Stimulated activated CD8-positive, alpha-beta memory T cell treated with anti-CD3 and anti-CD28 coated beads, Interleukin-4, amount 100 ng/mL, for 48 hours (primary cell): ENCODE data around the gene COL12A1.

Source experiments
- DNase-seq: peaks from one replicate; pipeline ENCODE4 v3.0.0-alpha.2; 2020

COL12A1 gene

DNA sequence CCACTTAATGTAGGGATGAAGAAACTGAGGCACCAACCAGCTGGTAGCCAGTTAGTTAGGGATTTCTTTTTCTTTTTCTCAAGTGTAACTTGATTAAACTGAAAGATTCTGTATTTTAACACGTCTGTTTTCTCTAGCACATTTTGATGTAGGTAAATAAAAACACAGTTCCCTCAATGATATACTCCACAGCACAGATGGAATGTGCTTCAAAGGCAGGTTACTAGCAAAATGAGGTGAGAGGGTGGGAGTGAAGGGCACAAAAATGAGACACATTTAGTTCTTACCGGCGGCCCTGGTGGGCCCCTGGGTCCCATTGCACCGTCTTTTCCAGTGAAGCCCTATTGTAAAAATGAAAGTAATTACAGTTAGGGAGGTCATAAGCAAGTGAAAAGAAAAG lies 108.9 kb downstream of the COL12A1 start:
- DNase-seq = no peak

- no peak for DNase-seq
Measured at GRCh38 chr6:75094614-75095200, 111.1 kb downstream of the COL12A1 start.

GRCh38 chr6:75091467-75092190 lies 114.2 kb downstream of the COL12A1 start:
- no peak for DNase-seq

DNA sequence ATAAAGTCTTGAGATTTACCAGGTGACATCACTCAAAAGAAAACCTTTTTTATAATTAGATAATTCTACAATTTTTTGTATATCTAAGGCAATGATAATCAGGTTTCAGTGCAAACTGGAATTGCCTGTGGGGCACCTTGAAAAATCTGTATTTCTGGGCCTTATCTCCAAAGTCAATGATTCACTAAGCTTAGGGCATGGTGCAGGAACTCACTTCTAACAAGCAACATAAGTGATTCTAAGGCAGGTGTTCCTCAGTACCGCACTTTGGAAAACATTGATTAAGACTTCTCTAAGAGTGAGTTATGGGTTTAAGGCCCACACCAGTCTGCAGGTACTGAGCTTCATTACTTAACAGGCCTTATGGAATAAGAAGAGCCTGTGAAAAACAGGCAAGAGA lies 115.3 kb downstream of the COL12A1 start:
- DNase-seq = no peak

- DNase-seq = no peak
Measured at GRCh38 chr6:75089921-75090320, 115.9 kb downstream of the COL12A1 start.

- no peak for DNase-seq
Measured at GRCh38 chr6:75089151-75089897, 116.5 kb downstream of the COL12A1 start.

GRCh38 chr6:75085931-75086635 lies 119.8 kb downstream of the COL12A1 start:
- DNase-seq = no peak

DNA sequence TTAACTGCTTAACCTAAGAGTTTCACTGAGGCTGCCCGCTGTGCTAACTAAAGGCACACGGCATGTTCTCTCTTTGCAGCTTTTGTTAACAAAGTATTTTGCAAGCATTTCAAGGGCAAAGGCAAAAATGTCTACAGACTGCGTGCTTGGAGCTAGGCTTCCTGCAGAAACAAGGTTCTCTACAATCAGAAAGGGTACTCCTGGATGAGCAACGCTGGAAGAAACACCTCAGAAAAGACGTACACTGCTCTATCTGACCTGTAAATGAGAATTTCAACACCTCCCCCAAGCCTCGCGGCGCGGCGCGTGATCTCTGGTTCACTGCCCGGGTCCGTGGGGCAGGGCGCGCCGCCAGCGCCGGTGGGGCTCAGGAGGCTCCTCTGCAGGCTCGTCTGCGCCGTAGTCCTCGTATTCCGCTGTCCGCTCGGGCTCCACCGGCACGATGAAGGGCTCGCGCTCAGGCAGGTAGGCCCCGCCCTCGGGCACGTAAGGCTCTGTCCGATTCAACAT lies 120.9 kb downstream of the COL12A1 start:
- DNase-seq = no peak

DNA sequence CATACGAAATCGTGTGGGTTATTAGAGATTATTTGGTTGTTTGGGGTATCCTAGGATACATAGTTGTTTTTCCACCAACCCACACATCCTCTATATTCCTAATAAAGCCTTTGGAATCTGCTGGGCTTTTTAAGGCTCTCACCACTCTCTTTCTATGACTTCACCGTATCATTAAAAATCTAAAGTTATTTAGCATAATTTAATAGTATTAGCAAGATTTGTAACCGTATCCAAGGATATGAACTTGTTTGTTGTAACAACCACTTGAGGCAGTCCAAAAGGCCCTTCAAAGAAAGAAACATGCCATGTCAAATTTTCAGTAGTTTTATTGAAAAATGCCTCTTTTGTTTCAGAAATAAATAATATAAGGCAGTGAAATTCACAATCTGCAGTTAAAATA lies 121.8 kb downstream of the COL12A1 start:
- no peak for DNase-seq

DNA sequence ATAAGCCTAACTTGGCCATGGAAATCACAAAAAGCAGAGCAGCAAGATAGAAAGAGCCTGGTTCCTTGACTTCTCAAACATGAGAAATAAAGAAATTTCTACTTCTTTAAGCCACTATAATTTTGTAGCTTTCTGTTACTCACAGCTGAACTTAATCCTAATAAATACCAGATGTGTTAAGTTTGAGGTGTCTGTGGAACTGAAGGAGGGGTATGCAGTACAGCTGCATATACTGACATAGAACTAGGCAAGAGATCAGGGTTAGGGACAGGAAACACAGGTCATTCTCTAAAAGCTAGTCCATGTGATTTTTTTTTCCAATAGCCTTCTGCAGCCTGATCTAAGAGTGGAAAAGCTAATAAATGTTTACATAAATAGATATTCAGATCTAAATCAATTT lies 123.9 kb downstream of the COL12A1 start:
- DNase-seq = no peak

GRCh38 chr6:75081047-75081446 lies 124.8 kb downstream of the COL12A1 start:
- no peak for DNase-seq

DNA sequence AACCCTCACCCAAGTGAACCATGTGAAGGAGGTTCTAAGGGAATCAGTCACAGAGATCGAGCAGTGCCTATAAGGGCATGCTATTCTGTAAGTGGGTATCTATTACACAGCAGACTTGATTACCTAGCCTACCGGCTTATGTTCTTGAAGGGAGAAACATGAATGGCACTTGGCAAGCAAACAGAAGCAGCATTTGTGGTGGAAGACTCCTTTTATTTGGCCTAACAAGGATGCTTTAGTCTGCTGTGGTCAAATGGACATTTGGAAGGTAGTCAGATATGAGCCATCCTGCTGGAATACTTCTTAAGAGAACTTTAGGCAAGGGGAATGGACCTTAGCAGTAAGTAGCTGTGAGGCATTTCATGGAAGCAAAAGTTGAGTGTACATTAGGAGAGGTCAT lies 126.3 kb downstream of the COL12A1 start:
- no peak for DNase-seq

GRCh38 chr6:75077701-75078100 lies 128.2 kb downstream of the COL12A1 start:
- DNase-seq = no peak

GRCh38 chr6:75076009-75076408 lies 129.8 kb downstream of the COL12A1 start:
- DNase-seq = no peak

- DNase-seq = no peak
Measured at GRCh38 chr6:75070244-75070643, 135.6 kb downstream of the COL12A1 start.

- DNase-seq = no peak
Measured at GRCh38 chr6:75065523-75065922, 140.3 kb downstream of the COL12A1 start.

GRCh38 chr6:75052491-75052890 lies 153.4 kb downstream of the COL12A1 start:
- no peak for DNase-seq

DNA sequence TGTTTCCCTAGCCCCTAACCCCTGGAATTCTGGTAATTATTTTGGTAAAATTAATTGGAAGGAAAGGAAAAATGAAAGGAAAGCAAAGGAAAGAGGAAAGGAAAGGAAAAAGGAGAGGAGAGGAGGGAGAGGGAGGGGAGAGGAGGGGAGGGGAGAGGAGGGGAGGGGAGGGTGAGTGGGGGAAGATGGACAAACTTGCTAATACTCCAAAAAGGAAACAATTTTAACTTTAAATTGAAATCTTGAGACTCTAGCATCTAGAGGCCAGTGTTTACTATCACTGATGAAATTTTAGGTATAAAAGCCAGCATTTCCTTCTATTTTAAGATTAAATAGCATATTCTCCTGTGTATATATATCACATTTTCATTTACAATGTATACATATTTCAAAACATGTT lies 156.5 kb downstream of the COL12A1 start:
- no peak for DNase-seq

DNA sequence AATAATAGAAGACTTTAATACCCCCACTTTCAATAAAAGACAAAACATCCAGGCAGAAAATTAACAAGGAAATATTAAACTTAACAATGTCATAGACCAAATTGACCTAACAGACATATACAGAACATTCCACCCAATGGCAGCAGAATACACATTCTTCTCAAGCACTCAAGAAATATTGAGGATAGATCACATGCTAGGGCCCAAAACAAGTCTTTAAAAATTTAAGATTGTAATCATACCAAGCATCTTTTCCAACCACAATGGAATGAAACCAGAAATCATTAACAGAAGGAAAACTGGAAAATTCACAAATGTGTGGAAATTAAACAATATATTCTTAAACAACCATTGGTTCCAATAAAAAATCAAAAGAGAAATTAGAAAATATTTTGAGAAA lies 161.0 kb downstream of the COL12A1 start:
- DNase-seq = no peak

DNA sequence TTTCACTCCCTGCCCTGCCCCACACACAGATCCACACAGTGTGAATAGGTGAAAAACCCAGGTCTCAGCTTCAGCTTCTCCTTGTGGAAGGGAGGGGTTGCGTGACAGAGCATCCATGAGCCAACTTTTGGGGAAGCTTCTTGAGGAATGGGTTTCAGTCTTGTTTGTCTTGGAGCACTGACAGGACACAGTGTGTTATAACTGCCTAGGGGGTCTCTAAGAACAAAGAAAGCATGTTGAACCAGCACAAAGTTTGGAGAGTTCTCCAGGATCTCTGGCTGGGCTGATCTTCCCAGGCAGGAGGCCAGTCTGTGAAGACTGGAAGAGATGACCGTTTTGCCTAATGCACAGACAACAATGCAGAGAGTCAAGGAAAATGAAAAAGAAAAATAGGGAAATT lies 164.5 kb downstream of the COL12A1 start:
- no peak for DNase-seq
